Left forelimb (tissue), 1 donor: Measurements from ENCODE around the gene DPY19L1.
A peak's percentile ranks its signal among the peaks of the same experiment; 100 is the strongest.
"Not testable (repeated sequence)": the region's sequence is repeated elsewhere in the genome, so short reads cannot be mapped to it uniquely, and the experiment has no call there.

Experiments
- DNase-seq: peaks from one replicate; pipeline ENCODE4 v3.0.0-alpha.2; 2018; ENCODE audit warnings: low spot score

The DPY19L1 gene

DNA sequence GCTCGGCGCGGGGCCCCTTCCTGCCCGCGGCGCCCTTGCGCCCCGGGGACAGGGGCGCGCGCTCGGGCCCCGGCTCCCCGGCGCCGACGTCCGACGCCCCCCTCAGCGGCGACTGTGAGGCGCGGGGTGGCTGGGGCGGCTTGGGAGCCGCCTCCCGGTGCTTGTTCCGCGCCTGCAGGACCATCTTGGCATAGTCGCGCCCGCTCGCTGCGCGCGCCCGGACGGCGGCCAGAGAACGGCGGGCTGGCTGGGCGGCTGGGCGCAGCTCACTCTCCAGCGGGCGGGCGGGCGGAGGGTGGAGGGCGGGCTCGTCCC is at the start of gene DPY19L1:
TSS of gene DPY19L1 (minus strand) at position 275 of the 315 bp plus-strand sequence. CDS start at position 184, 91 bp downstream.
- DNase-seq = no peak

DNA sequence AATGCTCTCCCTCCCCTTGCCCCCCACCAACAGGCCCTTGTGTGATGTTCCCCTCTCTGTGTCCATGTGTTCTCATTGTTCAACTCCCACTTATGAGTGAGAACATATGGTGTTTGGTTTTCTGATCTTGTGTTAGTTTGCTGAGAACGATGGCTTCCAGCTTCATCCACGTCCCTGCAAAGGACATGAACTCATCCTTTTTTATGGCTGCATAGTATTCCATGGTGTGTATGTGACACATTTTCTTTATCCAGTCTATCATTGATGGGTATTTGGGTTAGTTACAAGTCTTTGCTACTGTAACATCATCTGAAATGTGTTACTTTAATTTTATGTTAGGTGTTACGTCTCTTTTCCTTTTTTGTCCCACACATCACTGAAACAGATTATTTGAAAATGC is 42.2 kb upstream of the DPY19L1 start:
- DNase-seq = not testable (repeated sequence)

DNA sequence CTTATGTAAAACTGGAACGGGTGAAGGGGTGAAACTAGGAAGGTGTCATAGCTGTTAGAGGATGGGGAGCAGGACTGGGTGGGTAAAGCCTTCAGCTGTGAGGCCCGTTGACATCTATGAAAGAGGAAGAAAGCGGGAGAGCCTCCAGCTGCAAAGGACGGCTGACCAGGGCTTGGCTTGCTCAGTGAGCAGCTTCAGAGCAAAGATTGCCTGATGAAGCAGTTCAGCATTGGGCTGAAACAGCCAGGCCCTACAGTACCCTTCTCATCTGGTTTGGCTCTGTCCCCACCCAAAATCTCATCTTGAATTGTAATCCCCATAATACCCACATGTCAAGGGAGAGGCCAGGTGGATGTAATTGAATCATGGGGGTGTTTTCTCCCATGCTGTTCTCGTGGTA is 36.7 kb upstream of the DPY19L1 start:
- not testable (repeated sequence) for DNase-seq

DNA sequence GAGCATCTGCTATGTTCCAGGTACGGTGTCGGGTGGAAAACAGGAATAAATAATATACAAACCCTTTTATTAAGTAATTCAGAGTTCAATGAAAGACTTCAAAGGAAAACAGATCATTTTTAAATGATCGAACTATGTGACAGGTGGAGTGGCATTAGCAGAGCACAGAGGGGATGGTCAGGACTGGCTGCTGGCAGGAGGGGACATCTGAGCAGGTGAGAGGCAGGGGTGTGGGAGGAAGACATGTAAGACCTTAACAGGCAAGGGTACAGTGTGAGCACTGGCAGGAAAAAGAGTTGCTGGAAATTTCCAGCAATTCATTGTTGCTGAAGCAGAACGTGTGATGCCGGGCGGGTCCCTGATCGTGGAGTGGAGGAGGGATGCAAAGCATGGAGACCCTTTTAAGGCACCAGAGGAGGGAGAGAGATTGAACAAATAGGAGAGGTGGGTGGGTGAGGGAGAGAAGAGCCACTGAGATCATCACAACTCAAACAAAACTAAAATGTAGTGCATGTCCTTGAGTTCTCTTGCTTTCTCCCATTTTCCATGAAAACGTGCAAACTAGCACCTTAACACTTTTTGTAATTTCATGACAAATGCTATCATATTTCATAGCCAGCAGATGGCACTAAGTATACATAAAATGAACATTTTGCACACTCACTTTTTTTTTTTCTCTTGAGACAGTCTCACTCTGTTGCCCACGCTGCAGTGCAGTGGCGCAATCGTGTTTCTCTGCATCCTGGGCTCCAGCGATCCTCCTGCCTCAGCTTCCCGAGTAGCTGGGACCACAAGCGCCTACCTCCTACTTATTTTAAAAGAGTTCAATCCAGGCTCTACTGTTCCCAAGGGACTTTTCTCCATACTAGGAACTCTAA is 35.9 kb upstream of the DPY19L1 start:
- DNase-seq = not testable (repeated sequence)

DNA sequence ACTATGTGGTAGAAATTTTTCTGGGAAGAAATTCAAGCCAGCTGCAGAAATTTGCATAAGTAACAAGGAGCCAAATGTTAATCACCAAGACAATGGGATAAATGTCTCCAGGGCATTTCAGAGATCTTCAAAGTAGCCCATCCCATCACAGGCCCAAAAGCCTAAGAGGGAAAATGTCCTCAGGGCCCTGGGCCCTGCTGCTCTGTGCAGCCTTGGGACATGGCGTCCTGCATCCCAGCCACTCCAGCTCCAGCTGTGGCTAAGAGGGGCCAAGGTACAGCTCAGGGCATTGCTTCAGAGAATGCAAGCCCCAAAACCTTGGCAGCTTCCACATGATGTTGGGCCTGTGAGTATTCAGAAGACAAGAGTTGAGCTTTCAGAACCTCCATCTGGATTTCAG is 31.8 kb upstream of the DPY19L1 start:
- DNase-seq = not testable (repeated sequence)

DNA sequence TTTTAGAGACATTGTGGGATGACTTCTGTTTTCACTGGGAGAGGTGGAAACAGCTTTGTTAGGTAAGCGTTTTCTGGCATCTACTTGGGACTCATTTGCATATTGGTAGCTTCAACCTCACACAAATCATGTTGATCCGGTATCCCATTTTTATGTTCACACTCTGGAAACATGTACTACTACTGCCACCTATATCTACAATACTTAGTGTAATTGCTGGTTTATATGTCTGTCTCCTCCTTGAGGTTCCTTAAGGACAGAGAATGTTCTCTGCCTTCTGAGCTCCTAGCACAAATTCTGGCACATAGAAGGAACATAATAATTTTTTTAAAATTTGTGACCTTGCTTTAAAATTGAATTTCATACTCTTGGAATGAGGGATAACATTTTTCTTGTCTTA is 28.1 kb upstream of the DPY19L1 start:
- not testable (repeated sequence) for DNase-seq

DNA sequence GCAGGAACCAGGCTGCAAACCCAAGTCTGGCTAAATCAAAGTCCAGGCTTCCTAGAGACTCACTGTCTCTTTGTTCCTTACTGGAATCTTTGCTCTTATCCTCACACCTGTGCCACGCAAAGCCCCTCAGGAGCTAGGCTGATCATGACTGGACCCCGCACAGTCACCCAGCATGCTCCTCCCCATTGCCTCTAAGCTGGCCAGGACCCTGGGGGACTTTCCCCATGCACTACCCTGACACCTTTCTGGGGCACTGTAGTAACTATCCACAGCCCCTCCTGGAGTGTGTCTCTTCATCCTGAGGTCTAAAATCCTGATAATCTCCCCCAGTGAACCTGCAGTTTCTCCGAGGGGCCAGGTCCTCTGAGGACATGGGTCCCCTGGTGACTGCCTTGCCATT is 21.3 kb upstream of the DPY19L1 start:
- DNase-seq = not testable (repeated sequence)

DNA sequence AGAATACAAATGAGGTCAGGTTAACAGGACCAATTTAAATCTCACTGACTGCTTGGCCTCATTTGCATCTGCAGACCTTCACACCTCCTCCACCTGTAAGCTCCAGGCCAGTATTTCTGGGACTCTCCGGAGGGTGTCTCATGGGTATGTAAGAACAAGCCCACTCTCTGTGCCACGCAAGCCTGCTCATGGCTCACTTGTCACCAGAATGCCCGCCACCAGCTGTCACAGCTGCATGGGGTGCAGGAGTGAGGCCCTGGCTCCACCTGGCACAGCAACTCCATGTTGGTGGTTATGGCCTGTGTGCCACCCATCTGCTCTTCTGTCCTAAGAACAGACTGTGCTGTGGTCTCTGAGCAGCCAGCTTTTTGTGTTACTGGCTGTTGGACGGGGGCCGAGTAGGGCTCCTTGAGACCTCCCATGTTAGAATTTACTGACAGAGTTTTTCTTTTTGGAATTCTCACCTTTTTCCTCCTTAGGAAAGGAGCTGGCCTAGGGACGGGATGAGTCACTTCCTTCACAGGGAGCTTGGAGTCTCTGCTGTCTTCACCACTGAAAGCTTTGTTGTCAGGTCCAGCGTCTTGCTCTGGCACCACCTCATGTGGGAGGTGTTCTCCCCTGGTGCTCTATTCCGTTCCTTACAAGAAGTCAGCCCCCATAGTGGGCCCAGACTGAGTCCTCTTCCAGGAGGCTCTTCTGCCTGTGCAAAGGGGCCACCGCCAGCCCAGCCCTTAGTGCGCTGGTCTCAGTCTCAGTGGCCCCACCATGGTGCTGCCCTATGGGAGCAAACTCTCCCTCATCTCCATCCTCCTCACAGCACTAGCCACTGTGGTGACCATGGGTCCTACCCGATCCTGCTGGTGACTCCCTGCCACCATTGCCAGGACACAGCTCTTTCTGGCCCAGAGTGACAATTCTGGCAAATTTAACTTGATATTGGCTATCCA is 20.5 kb upstream of the DPY19L1 start:
- DNase-seq = not testable (repeated sequence)

DNA sequence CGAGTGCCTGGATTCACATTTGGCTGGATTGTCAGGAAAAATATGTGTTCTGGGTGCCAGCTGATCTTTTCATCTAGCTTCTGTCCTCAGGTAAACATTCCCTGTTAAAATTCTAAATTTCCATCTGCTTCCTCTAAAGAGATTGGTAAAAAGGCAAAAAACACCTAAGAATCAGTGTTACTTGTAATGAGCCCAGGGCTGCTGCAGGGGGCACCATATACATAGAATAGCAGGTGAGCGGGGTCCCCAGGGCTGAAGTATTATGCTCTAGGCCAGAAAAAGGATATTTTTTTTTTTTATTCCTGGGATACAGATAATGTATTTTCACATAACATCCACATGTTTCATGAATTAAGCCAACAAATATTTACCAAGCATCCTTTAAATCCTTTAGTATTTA is 18.4 kb upstream of the DPY19L1 start:
- not testable (repeated sequence) for DNase-seq

DNA sequence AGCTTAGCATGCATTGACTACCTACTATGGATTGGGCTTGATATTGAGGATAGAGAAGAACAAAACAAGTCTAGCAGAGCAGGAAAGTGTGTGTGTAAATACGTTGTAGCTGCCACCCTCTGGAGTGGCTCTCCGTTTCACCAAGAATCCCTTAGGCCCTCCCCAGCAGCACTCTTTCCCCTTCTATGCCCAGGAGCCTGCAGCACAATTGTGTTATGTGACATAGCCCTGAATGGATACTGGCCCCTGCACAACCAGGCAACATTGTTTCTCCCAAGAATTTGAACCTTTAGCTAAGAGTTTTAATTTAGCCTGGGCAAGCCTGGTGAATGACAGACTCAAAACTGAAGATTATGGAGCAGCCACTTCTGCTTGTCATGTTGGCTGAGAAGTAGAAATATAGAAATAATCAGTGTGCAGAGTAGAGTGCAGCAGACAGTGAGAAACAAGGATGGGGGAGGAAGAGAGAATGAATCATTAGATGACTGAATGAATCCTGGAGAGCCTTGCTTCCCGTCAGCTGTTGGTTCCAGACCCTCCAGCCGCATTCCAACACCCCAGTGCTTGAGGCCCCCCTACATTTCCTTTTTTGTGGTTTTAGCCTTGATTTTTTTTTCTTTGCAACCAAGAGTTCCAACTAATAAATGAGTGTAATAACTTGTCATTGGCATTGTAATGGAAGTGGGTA is 16.3 kb upstream of the DPY19L1 start:
- DNase-seq = not testable (repeated sequence)

DNA sequence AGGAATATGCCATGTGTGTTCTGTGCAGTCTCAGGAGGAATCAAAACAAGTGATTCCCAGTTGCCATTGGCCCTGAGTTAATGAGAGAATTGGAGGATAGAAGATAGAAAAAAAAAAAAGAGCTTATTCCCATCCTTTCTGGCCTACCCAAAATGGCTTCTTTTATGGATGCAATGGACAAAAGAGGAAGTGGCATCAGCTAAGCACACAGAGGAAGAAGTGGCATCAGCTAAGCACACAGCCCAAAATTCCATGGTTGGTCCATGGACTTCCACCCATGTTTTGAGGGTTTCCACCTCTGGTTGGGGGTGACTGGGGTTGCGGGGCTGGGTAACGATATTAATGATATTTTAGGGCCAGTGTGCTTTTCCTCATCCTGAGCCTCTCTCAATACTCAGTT is 11.1 kb upstream of the DPY19L1 start:
- not testable (repeated sequence) for DNase-seq

DNA sequence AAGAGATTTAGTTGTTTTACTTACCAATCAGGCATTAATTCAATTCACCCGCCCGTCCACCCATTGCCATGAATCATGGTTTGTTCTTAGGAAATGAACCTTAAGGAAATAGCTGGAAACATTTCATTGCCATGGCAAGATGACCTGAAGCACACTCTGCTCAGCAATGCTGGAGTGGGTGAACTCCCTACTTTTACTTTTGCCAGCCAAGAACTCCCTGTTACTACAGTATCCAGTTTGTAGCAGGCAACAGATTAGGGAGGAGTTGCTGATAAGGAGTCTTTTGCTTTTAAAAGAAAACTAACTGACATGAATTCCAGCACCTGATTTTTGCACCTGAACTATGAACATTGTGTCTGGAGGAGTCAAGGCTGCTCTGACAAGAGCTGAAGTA is 10.6 kb upstream of the DPY19L1 start:
- DNase-seq = not testable (repeated sequence)

DNA sequence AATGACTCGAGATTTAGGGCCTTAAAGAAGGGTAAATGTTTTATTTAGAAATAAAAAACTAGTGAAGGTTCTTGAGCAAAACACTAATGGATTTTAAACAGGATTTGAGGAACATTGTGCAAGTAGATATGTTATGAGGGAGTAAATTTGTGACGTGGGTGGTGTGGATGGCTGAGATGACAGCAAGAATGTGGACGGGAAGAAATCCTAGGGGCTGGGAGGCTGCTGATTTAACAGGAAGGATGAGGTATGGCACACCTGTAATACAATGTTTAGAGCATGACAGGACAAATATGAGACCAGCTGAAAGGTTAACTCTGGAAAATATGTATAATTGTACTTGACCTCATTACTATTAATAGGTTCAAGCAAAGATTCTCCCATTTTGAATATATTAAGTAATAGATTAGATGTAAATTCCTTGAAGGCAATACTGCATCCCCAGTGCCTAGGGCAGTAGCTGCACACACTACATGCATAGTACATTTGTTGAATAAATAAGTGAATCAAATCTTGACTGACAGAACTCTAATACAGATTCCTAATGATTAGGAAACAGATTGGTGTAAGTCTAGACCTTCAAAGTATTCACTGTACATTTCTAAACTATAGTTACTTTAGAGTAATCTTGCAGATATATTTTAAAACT is 10.1 kb upstream of the DPY19L1 start:
- DNase-seq = not testable (repeated sequence)

DNA sequence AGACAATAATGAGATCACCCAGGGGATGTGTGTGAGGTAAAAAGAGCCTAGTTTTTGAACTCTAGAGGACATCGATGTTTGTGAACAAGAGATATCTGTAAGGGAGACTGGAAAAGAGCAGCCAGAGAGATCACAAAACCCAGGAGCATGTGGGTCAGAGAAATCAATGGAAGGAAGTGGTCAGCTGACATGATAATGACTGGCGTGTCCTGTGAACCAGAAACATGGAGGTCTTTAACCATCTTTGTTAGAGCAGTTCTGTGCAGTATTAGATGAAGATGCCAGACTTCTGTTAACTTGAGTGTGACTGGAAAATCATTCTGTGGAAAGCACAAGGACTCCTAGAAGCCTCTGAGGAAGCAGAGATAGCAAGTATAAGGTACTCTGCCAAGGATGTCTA is 6.0 kb upstream of the DPY19L1 start:
- not testable (repeated sequence) for DNase-seq

DNA sequence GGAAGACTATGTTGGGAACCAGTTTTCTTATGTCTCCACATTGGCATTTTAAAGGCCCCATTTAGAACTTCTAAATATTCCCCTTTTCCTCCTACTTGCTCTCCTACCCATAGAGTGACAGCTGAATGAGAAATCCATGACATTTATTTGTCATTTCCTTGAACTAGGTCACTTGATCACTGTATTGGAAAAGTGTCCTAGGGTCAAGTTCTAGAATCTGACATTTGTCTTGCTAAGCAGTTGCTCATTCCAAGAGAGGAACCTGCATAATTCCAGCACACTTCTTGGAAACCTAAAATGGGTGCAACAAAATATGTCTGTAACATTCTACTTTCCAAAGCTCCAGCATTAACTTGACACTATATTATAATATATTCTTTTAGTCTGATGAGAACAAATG is 3.6 kb upstream of the DPY19L1 start:
- DNase-seq = no peak

DNA sequence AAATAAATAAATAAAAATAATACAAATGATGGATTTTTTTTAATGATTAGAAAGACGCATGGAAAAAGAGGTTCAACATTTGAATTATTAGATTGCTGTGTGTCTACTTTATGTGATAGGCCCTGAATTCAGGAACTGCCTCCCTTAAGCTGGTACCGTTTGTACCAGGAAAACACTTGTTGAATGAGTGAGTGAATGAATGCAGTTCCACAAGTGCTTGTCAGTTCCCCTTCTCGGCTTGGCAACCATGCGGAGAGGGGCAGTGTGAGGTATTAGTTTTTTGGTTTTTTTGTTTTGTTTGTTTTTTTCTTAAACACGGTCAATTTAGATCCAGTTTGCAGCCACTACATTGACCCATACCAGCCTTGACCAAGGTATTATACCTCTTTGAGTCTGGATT is 2.1 kb upstream of the DPY19L1 start:
- DNase-seq = no peak

DNA sequence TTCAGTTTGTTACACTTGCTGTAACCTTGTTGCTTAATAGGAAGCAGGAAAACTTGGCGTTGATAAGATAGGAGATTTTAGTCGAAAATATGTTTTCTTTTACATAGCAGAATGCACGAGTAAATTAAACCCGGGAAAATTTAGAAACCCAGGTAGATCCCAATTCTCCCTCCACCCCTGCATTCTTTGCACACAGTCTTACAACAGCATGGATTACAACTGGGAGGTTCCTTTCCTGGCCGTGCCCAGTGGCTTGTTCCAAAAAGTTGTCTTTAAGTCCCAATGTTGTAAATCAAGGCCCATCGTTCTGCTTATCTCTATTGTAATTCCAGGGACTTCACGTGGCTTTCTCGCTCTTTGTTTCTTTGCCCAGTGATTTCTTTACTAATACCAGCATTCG is 1.1 kb upstream of the DPY19L1 start:
- DNase-seq = no peak

DNA sequence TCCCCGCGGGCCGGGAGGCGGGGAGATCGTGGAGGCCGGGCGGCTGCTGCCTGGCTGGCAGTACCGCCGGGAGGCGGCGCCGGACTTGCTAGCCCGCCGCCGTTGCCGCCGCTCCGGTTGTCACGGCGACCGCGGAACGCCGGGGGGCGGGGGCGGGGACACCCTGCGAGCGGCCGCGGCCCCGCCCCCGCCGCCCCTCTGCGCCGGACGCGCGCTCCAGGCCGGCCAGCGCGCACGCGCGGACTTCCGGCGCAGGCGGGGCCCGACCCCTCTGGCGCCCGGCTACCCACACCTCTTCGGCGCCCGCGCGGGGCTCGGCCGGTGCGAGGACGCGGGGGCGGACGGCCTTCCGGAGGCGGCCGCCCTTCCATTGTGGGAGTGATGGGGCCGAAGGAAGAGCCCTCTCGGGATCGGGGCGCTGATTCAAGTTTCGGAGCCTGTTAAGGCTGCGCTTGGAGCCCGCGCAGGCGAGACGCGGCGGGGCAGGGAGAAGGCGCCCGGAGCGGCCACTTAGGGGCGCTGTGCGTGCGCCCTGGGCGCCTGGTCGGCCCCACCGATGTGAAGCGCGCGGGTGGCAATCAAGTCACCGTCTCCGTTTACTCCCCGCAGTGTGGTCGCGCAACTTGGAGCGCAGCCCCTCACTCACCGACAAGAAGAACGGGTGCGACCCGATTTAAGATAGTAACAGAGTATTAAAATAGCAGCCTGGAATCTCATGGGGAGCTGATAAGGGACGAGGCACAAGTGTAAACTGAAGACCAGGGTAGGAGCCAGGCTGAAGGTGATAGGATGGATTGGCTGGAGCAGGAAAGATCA is 449 bp upstream of the DPY19L1 start:
- peak; percentile 96 for DNase-seq

DNA sequence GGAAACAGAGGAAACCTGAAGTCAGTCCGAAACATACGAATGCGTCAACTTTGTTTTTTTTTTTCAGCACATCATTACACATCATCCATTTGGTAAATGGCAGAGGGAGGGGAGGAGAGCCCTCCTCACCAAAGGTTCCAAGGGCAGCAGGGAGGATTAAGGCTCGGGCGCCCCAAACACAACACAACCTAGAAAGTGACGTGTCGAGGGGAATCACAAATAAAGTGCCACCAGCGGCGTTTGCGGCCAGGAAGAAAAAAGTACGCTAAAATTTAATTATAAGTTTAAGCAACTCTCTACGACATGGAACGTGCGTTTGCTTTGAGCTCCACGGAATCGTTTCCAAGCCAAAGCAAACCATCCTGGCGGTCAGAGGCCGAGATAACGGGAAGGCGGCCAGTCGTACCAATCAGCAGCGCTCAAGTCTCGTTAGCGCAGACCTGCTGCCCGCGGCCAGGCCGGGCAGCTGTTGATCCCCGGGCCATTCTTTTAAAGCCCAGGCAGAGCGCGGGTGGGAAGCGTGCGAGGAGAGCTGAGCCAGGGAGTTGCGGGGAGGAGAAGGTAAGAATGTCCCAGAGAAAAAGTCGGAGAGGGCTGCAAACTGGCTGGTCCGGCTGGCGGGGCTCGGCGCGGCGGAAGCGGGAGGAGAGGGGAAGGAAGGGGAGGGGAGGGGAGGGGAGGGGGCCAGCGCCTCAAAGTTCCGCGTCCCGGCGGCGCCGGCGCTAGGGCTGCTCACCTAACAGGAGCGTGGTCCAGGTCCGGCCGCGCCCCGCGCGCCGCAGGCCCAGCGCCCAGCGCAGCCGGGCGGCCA is 719 bp downstream of the DPY19L1 start:
- DNase-seq = peak; percentile 80

DNA sequence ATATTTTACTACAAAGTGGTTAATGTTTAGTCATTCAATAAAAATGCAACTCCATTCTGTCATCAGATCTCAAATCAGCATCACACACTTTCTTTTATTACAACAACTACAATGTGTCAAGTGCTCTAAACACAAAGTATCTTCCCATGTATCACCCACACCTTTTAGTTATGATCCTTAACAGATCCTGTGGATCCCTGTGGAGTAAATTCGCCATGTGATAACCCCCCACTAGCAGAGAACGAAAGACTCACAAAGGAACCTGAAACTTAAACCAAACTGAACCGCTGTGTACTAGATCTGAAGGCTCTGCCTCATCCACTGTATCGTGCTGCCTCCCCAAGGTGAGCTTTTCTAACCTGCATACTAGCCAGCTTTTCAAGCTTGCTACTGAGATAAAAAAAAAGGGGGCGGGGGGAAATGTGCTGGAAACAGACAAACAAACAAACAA is 1.7 kb downstream of the DPY19L1 start:
- no peak for DNase-seq
